SK-N-MC (cell line): ENCODE measurements around the gene RTN4RL2.

Experiments used
- EZH2 ChIP-seq: fragments of 200-600 bp; sonication (generic); IDR thresholded peaks from one replicate; pipeline ENCODE4 v1.6.1; 2017; ENCODE audit warnings: antibody characterized with exemption
- FOXP2 ChIP-seq: optimal IDR thresholded peaks from 2 replicates; pipeline ENCODE3; 2011; ENCODE audit warnings: mild to moderate bottlenecking, moderate library complexity; ENCODE audit not compliant: insufficient read depth; ENCODE audit errors: extremely low read length, control extremely low read depth
- POLR2AphosphoS5 ChIP-seq: IDR thresholded peaks from 2 replicates; pipeline ENCODE4 v1.6.1; 2012; ENCODE audit warnings: mild to moderate bottlenecking, low read depth, low read length, borderline replicate concordance

GRCh38 chr11:57414612-57415212, 45.6 kb upstream of the RTN4RL2 start:
- TF ChIP-seq POLR2AphosphoS5 (no peak), EZH2 (no peak), FOXP2 (no peak)
